Erythroblast (primary cell): Measurements from ENCODE around the gene LMBR1.

Source experiments
- GATA1 ChIP-seq: IDR thresholded peaks from 2 replicates; pipeline ENCODE4 v1.6.1; 2011; ENCODE audit warnings: low read depth, mild to moderate bottlenecking, control low read depth, low read length, moderate library complexity
- POLR2A ChIP-seq: IDR thresholded peaks from 2 replicates; pipeline ENCODE4 v1.6.1; 2011; ENCODE audit warnings: mild to moderate bottlenecking, low read length

DNA sequence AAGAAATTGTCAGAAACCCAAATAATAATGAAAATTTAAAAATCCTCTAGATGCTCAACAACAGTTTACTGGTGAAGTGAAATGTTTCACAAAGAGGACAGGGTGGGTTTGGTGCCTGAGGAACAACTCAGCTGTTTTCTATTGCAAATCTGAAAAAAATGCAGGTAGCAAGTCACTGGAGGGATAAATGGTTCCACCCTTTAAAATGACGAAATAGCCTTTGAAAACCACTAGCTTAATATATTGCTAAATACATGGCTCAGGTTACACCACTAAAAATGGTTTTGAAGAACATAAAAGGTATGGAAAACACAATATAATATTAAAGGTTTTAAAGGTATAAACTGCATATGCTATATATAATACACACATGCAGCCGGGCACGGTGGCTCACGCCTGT lies 69.5 kb downstream of the LMBR1 start:
- TF ChIP-seq POLR2A (no peak), GATA1 (no peak)
